ENCODE results near the gene GMDS.

Gene GMDS

GRCh38 chr6:2036710-2037023, 208.7 kb downstream of the GMDS start:
- no peak overlapping the region for H3K27ac ChIP-seq (ENCODE audit: low read depth, low read length)
- no peaks in the 10 kb centered on the region for H3K36me3 ChIP-seq (ENCODE audit: control insufficient read depth, insufficient read depth, low read length)
- no peaks in the 10 kb centered on the region for H3K27me3 ChIP-seq (ENCODE audit: control insufficient read depth, insufficient read depth, low read length)
- no peak overlapping the region for H3K4me3 ChIP-seq (ENCODE audit: low read depth, low read length)
- H3K4me1 ChIP-seq (ENCODE audit: control insufficient read depth, insufficient read depth, low read length): no peaks in the 10 kb centered on the region
- no peak overlapping the region for H3K9ac ChIP-seq (ENCODE audit: low read depth, low read length)
- no peaks in the 10 kb centered on the region for H3K9me3 ChIP-seq (ENCODE audit: control insufficient read depth, insufficient read depth, low read length)

- Histone ChIP-seq H3K4me3 (ENCODE audit: low read depth, low read length) (no peak overlapping the region), H3K36me3 (ENCODE audit: control insufficient read depth, insufficient read depth, low read length) (no peaks in the 10 kb centered on the region), H3K9ac (ENCODE audit: low read depth, low read length) (no peak overlapping the region)
Measured at GRCh38 chr6:2035826-2036709, 209.3 kb downstream of the GMDS start.

GRCh38 chr6:2035046-2035445, 210.4 kb downstream of the GMDS start:
- no peak overlapping the region for H3K27ac ChIP-seq (ENCODE audit: low read depth, low read length)
- H3K36me3 ChIP-seq (ENCODE audit: control insufficient read depth, insufficient read depth, low read length): no peaks in the 10 kb centered on the region
- no peak overlapping the region for H3K9ac ChIP-seq (ENCODE audit: low read depth, low read length)
- H3K4me1 ChIP-seq (ENCODE audit: control insufficient read depth, insufficient read depth, low read length): peaks cover 7% of the 10 kb centered on the region
- no peaks in the 10 kb centered on the region for H3K9me3 ChIP-seq (ENCODE audit: control insufficient read depth, insufficient read depth, low read length)
- H3K4me3 ChIP-seq (ENCODE audit: low read depth, low read length): no peak overlapping the region
- no peaks in the 10 kb centered on the region for H3K27me3 ChIP-seq (ENCODE audit: control insufficient read depth, insufficient read depth, low read length)

More at GRCh38 chr6:2035826-2036709, 209.3 kb downstream of the GMDS start:
- no peak overlapping the region for H3K27ac ChIP-seq (ENCODE audit: low read depth, low read length)
- no peaks in the 10 kb centered on the region for H3K27me3 ChIP-seq (ENCODE audit: control insufficient read depth, insufficient read depth, low read length)
- peaks cover 3% of the 10 kb centered on the region for H3K4me1 ChIP-seq (ENCODE audit: control insufficient read depth, insufficient read depth, low read length)
- no peaks in the 10 kb centered on the region for H3K9me3 ChIP-seq (ENCODE audit: control insufficient read depth, insufficient read depth, low read length)

DNA sequence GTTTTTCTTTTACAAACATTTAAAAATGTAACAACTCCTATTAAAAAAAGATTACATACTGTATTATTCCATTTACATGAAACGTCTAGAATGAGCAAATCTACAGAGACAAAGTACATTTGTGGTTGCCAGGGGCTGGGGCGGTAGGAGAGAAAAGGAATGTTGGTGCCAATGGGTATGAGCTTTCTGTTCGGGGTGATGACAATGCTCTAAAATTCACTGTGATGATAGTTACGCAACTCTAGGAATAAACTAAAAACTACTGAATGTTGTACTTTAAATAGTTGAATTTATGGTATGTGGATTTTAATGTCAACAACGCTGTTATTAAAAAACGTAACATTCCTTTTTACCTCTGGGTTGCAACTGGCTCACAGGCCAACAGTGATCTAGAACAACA, 211.1 kb downstream of the GMDS start:
- Histone ChIP-seq H3K27me3 (ENCODE audit: control insufficient read depth, insufficient read depth, low read length) (no peaks in the 10 kb centered on the region), H3K4me3 (ENCODE audit: low read depth, low read length) (no peak overlapping the region), H3K36me3 (ENCODE audit: control insufficient read depth, insufficient read depth, low read length) (no peaks in the 10 kb centered on the region), H3K4me1 (ENCODE audit: control insufficient read depth, insufficient read depth, low read length) (peaks cover 7% of the 10 kb centered on the region), H3K9ac (ENCODE audit: low read depth, low read length) (no peak overlapping the region), H3K27ac (ENCODE audit: low read depth, low read length) (no peak overlapping the region), H3K9me3 (ENCODE audit: control insufficient read depth, insufficient read depth, low read length) (no peaks in the 10 kb centered on the region)

DNA sequence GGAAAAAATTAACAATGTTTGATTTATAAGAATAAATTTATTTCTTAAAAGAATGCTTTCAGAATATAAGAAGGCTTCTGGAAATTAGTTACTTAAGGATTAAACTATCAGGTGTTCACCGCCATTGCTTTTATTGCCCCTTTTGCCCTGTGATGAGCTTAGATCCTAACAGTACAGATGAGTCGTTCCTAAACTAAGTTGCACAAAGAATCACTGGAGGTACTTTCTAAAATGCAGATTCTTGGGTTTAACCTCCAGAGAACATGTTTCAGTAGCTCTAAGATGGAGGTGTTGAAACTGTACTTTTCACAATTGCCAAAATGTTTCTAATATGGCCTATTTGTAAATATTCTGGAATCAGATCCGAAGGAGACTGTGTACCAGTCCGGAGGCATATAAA, 211.9 kb downstream of the GMDS start:
- H3K4me3 ChIP-seq (ENCODE audit: low read depth, low read length): no peak overlapping the region
- H3K4me1 ChIP-seq (ENCODE audit: control insufficient read depth, insufficient read depth, low read length): peaks cover 7% of the 10 kb centered on the region
- no peaks in the 10 kb centered on the region for H3K27me3 ChIP-seq (ENCODE audit: control insufficient read depth, insufficient read depth, low read length)
- no peak overlapping the region for H3K9ac ChIP-seq (ENCODE audit: low read depth, low read length)
- H3K27ac ChIP-seq (ENCODE audit: low read depth, low read length): no peak overlapping the region
- no peaks in the 10 kb centered on the region for H3K9me3 ChIP-seq (ENCODE audit: control insufficient read depth, insufficient read depth, low read length)
- H3K36me3 ChIP-seq (ENCODE audit: control insufficient read depth, insufficient read depth, low read length): no peaks in the 10 kb centered on the region

DNA sequence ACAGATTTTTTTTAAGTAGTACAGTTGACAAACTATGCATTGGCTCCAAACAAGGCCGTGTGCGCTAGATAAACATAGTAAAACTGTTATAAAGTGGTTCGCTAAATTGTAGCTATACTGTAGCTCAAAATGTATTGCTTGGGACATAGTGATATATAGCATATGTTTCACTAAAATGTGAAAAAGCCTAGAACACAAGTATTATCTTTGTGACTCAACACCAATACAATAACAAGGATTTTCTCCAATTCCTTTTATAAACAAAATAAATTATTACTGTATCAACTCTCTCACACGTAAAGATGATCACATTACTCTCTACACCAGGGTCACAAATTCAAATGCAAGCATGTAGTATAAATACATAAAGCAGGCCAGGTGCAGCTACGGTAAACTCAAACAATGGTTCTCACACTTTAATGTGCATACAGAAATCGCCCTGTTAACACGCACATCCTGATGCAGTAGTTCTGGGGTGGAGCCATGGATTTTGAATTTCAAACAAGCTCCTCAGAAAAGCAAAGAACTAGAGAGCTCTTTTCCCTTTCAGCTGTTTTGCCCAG, 214.6 kb downstream of the GMDS start:
- peak overlapping the region; percentile 7 for H3K27ac ChIP-seq (ENCODE audit: low read depth, low read length)
- H3K9ac ChIP-seq (ENCODE audit: low read depth, low read length): no peak overlapping the region
- no peaks in the 10 kb centered on the region for H3K9me3 ChIP-seq (ENCODE audit: control insufficient read depth, insufficient read depth, low read length)
- H3K27me3 ChIP-seq (ENCODE audit: control insufficient read depth, insufficient read depth, low read length): no peaks in the 10 kb centered on the region
- H3K4me3 ChIP-seq (ENCODE audit: low read depth, low read length): no peak overlapping the region
- H3K4me1 ChIP-seq (ENCODE audit: control insufficient read depth, insufficient read depth, low read length): peaks cover 7% of the 10 kb centered on the region
- H3K36me3 ChIP-seq (ENCODE audit: control insufficient read depth, insufficient read depth, low read length): no peaks in the 10 kb centered on the region

DNA sequence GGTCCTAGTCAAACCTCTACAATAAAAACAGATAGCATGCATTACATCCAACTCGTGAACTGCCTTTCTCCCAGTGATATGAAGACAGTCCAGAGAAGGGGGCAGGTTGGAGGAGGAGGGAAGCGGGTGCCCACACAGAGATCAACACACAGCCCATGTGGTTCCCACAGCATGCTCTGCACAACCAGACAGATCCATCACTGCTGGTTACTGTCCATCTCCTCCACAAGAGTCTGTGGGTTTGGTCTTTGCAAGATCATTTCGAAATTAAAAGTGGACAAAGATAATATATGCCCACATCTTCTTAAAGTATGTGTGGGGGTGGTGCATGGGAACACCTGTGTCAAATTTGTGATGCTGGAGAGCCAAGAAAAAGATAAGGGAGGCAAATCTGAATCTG, 215.5 kb downstream of the GMDS start:
- Histone ChIP-seq H3K9me3 (ENCODE audit: control insufficient read depth, insufficient read depth, low read length) (no peaks in the 10 kb centered on the region), H3K4me3 (ENCODE audit: low read depth, low read length) (no peak overlapping the region), H3K27me3 (ENCODE audit: control insufficient read depth, insufficient read depth, low read length) (no peaks in the 10 kb centered on the region), H3K9ac (ENCODE audit: low read depth, low read length) (no peak overlapping the region), H3K27ac (ENCODE audit: low read depth, low read length) (no peak overlapping the region), H3K4me1 (ENCODE audit: control insufficient read depth, insufficient read depth, low read length) (peaks cover 7% of the 10 kb centered on the region), H3K36me3 (ENCODE audit: control insufficient read depth, insufficient read depth, low read length) (no peaks in the 10 kb centered on the region)

DNA sequence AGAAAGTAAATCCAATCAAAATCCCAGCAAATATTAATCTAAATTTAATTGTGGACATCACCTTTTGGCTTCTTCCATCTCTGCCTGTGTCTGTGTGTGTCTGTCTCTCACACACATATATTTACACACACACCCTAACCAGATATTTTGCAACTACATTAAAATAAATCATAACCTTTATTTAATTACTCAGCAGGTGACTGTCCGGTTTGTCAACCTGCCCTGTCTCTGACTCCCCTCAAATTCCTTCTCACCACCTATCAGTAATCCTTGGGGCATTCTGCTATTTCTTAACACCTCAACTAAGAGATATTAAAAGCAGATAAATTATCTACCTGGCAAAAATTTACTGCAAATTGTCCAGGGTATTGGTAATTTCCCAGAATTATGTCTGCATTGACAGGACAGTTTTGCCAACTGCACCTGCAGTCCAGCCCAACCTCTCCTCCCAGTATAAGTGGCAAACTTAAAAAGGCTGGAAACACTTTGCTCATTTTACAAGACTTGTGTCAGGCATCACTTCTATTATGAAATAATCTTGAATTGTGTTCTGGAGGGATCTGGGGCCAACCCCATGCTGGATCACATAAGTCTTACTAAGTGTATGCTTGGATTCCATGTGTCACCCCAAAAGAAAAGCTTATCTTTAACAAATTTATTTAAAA, 216.1 kb downstream of the GMDS start:
- Histone ChIP-seq H3K9me3 (ENCODE audit: control insufficient read depth, insufficient read depth, low read length) (no peaks in the 10 kb centered on the region), H3K4me3 (ENCODE audit: low read depth, low read length) (no peak overlapping the region), H3K9ac (ENCODE audit: low read depth, low read length) (no peak overlapping the region), H3K27me3 (ENCODE audit: control insufficient read depth, insufficient read depth, low read length) (no peaks in the 10 kb centered on the region), H3K4me1 (ENCODE audit: control insufficient read depth, insufficient read depth, low read length) (peaks cover 7% of the 10 kb centered on the region), H3K27ac (ENCODE audit: low read depth, low read length) (no peak overlapping the region), H3K36me3 (ENCODE audit: control insufficient read depth, insufficient read depth, low read length) (no peaks in the 10 kb centered on the region)

GRCh38 chr6:2028457-2029038, 216.9 kb downstream of the GMDS start:
- H3K4me3 ChIP-seq (ENCODE audit: low read depth, low read length): no peak overlapping the region
- no peaks in the 10 kb centered on the region for H3K36me3 ChIP-seq (ENCODE audit: control insufficient read depth, insufficient read depth, low read length)
- H3K4me1 ChIP-seq (ENCODE audit: control insufficient read depth, insufficient read depth, low read length): peaks cover 7% of the 10 kb centered on the region
- H3K27me3 ChIP-seq (ENCODE audit: control insufficient read depth, insufficient read depth, low read length): no peaks in the 10 kb centered on the region
- H3K27ac ChIP-seq (ENCODE audit: low read depth, low read length): no peak overlapping the region
- H3K9me3 ChIP-seq (ENCODE audit: control insufficient read depth, insufficient read depth, low read length): no peaks in the 10 kb centered on the region
- no peak overlapping the region for H3K9ac ChIP-seq (ENCODE audit: low read depth, low read length)

DNA sequence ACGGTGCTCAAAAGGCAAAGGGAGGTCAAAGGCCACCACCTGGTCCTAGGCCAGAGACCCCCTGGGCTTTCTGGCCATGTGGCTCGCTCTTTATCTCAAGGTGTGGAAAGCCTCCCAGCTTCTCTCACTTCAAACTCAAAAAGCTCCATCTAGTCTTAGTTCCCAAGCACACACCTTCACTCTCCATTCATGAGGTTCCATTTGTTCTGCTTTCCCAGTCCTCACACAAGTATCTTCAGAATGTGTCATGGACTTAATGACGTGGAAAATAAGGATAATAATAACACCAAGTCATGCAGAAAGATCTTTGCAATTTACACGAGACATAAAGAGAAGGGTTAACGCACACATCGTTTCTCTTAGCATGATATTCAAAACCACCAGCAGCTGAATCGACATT, 219.3 kb downstream of the GMDS start:
- Histone ChIP-seq H3K36me3 (ENCODE audit: control insufficient read depth, insufficient read depth, low read length) (no peaks in the 10 kb centered on the region), H3K9ac (ENCODE audit: low read depth, low read length) (no peak overlapping the region), H3K9me3 (ENCODE audit: control insufficient read depth, insufficient read depth, low read length) (no peaks in the 10 kb centered on the region), H3K4me3 (ENCODE audit: low read depth, low read length) (no peak overlapping the region), H3K27ac (ENCODE audit: low read depth, low read length) (no peak overlapping the region), H3K4me1 (ENCODE audit: control insufficient read depth, insufficient read depth, low read length) (peaks cover 13% of the 10 kb centered on the region), H3K27me3 (ENCODE audit: control insufficient read depth, insufficient read depth, low read length) (no peaks in the 10 kb centered on the region)

- H3K27me3 ChIP-seq (ENCODE audit: control insufficient read depth, insufficient read depth, low read length): no peaks in the 10 kb centered on the region
- H3K9me3 ChIP-seq (ENCODE audit: control insufficient read depth, insufficient read depth, low read length): no peaks in the 10 kb centered on the region
- no peak overlapping the region for H3K27ac ChIP-seq (ENCODE audit: low read depth, low read length)
- no peak overlapping the region for H3K9ac ChIP-seq (ENCODE audit: low read depth, low read length)
- H3K36me3 ChIP-seq (ENCODE audit: control insufficient read depth, insufficient read depth, low read length): no peaks in the 10 kb centered on the region
- no peak overlapping the region for H3K4me3 ChIP-seq (ENCODE audit: low read depth, low read length)
- H3K4me1 ChIP-seq (ENCODE audit: control insufficient read depth, insufficient read depth, low read length): peaks cover 14% of the 10 kb centered on the region; the same call in 1 of the 2 replicates
Measured at GRCh38 chr6:2021713-2022125, 223.7 kb downstream of the GMDS start.

All from HUES48 (cell line).